ENCODE results near the gene NR3C2.

DNA sequence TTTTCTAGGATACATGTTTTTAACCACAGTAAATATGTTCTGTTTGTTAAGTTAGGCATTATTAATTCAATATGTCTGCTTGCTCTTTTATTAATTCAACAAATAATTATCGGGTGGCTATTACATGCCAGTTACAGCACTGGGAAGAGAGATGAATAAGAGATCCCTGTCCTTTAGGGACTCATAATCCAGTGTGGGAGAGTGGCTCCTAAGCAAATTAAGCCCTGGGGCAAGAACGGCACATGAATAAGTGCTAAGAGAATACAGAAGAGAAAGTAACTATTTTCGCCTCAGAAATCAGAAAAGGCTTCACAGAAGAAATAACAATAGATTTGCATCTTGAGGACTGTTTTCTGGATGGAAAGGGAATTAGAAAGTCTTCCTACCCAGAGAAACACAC is 236.7 kb downstream of the NR3C2 start:
- no peak for TF ChIP-seq RAD21 (conservative IDR thresholded peaks at IDR 0.05)
- TF ChIP-seq, protein P1, sequence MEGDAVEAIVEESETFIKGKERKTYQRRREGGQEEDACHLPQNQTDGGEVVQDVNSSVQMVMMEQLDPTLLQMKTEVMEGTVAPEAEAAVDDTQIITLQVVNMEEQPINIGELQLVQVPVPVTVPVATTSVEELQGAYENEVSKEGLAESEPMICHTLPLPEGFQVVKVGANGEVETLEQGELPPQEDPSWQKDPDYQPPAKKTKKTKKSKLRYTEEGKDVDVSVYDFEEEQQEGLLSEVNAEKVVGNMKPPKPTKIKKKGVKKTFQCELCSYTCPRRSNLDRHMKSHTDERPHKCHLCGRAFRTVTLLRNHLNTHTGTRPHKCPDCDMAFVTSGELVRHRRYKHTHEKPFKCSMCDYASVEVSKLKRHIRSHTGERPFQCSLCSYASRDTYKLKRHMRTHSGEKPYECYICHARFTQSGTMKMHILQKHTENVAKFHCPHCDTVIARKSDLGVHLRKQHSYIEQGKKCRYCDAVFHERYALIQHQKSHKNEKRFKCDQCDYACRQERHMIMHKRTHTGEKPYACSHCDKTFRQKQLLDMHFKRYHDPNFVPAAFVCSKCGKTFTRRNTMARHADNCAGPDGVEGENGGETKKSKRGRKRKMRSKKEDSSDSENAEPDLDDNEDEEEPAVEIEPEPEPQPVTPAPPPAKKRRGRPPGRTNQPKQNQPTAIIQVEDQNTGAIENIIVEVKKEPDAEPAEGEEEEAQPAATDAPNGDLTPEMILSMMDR (IDR thresholded peaks at IDR 0.05; ENCODE audit: poor library complexity, severe bottlenecking), result no peak
- no peak for TF ChIP-seq EZH2 (IDR thresholded peaks at IDR 0.05; ENCODE audit: borderline replicate concordance, insufficient read depth, low read length, poor library complexity, severe bottlenecking)
- TF ChIP-seq POLR2AphosphoS5 (IDR thresholded peaks at IDR 0.05), result no peak
- no peak for TF ChIP-seq TAF1 (IDR thresholded peaks at IDR 0.05; ENCODE audit: low read depth)
- TF ChIP-seq MXI1 (conservative IDR thresholded peaks at IDR 0.05; ENCODE audit: poor library complexity, severe bottlenecking), result no peak
- no peak for TF ChIP-seq EP300 (conservative IDR thresholded peaks at IDR 0.05; ENCODE audit: poor library complexity, severe bottlenecking)
- TF ChIP-seq SMC3 (conservative IDR thresholded peaks at IDR 0.05; ENCODE audit: poor library complexity), result no peak

Measured in neural cell (in vitro differentiated cells).